Pancreas (tissue), 10 donors: ENCODE results near the gene OR4Q3. TPM values are rescaled to one million over a fixed set of nuclear protein-coding genes. Genes with fewer than 3 reads are reported as not detected.
"Not testable (repeated sequence)": the region's sequence is repeated elsewhere in the genome, so short reads cannot be mapped to it uniquely, and the experiment has no call there.

Experiments
- ATAC-seq, 4 donors: fragments of 200-7000 bp; cut with Tn5 transposase; one replicate each; pipeline versions ENCODE4 v1.8.0 to v1.9.1; 2020; ENCODE audit warnings: mild to moderate bottlenecking in 4 of 4, moderate library complexity in 4 of 4
- DNase-seq, 6 donors: peaks; one replicate each; pipeline ENCODE4 v3.0.0-alpha.2; 2020
- FAIRE-seq: peaks from 2 replicates; lab custom pipeline; 2012; peaks lifted over from hg19 to GRCh38; lab: Jason Lieb, UNC
- H3K27ac ChIP-seq, 4 donors: fragments of 200-600 bp; sonication (generic); 1 replicate in 3 of 4; 2 replicates in 1 of 4; pipeline versions ENCODE4 v1.5.0 to v1.8.0; 2020
- H3K27me3 ChIP-seq, 4 donors: fragments of 200-600 bp; one replicate each; pipeline ENCODE4 v1.8.0; 2021
- H3K36me3 ChIP-seq, 3 donors: fragments of 200-600 bp; sonication (generic) in 1 of 3; one replicate each; pipeline versions ENCODE4 v1.5.0 to v1.8.0; 2020 to 2021
- H3K4me1 ChIP-seq, 3 donors: fragments of 200-600 bp; one replicate each; pipeline ENCODE4 v1.8.0; 2021
- H3K4me3 ChIP-seq, 4 donors: fragments of 200-600 bp; sonication (generic) in 2 of 4; one replicate each; pipeline versions ENCODE4 v1.5.0 to v1.8.0; 2020 to 2021
- H3K9me3 ChIP-seq, 4 donors: fragments of 200-600 bp; one replicate each; pipeline ENCODE4 v1.8.0; 2021
- WGBS, 2 donors: extraction: QIAGEN DNeasy Blood & Tissue Kit; methylation state at CpG; one replicate each; pipeline ENCODE4 v1.1.7; 2013; 5-methylcytosine and 5-hydroxymethylcytosine counted together
- intact Hi-C, 3 donors: fragments of 100-400 bp; cut with DNase I; formaldehyde crosslinking; loops; one replicate each; pipeline versions ENCODE4 v1.11.1 to v1.14.2; 2022
- polyA plus RNA-seq, 2 donors: library from polyadenylated mRNA; stranded (reverse); fragments of 200-250 nt; gene quantifications; one replicate each; pipeline ENCODE4 v1.2.3, GENCODE V29; 2013
- total RNA-seq, 6 donors: library from RNA; stranded (reverse); fragmentation: NEBNext Ultra II Directional in 4 of 6; extraction: Animal tissue kit (Norgen Biotek cat#: 25700) in 4 of 6; gene quantifications; one replicate each; pipeline versions ENCODE4 v1.2.1 to v1.2.4, GENCODE V29; 2021 to 2023
- TF ChIP-seq, protein P1 (sequence below), 4 donors: fragments of 200-600 bp; sonication (generic) in 3 of 4; IDR thresholded peaks; one replicate each; pipeline versions ENCODE4 v1.5.0 to v1.8.0; 2021; ENCODE audit warnings: antibody characterized with exemption in 4 of 4
- donor health status: healthy with polysubstance abuse.
- donor health status: DM: no; HTN: no; CAD: no; lungs with moderate emphysema.
- donor health status: DM: no; HTN: no; CAD: no.
- donor health status: control.
- donor health status: control.
- donor health status: Bipolar disorder and iron deficiency.
- donor health status: DM: yes; HTN: yes; CAD: no.
- donor health status: DM: no; HTN: no; CAD: no.
- donor health status: DM: no; HTN: no; CAD: no.
- donor health status: DM: yes; HTN: yes; CAD: no.

Gene OR4Q3
- total RNA-seq, result not detected
- under 1 TPM in 1 of 2 donors, not detected in 1; 0.09 TPM for polyA plus RNA-seq

DNA sequence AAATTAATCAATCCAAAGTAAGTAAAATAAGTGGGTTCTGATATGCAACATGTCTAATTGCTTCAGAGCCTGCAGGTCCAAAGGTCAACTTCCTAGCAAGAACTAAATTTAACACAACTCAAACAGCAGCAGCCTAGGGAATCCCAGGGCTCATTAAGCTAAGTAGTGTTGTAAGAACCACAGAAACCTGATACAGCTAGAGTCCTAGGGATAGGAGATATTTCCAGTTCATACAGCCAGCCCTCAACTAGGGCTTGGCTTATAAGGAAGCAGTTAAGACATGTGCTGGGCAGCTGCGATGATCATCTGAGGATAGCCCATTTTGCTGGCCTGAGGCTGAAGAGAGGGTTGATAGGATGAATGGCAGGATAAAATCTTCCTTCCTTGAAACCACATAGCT lies at the start of gene OR4Q3:
OR4Q3 (plus strand) TSS at position 316 of the 400 bp plus-strand sequence.
- no peaks in the 10 kb centered on the region for H3K36me3 ChIP-seq
- 73 to 89% methylated on average over 1 of the region's 1 CpG for WGBS, 2 donors
- H3K4me1 ChIP-seq, result no peaks in the 10 kb centered on the region
- TF ChIP-seq, protein P1, sequence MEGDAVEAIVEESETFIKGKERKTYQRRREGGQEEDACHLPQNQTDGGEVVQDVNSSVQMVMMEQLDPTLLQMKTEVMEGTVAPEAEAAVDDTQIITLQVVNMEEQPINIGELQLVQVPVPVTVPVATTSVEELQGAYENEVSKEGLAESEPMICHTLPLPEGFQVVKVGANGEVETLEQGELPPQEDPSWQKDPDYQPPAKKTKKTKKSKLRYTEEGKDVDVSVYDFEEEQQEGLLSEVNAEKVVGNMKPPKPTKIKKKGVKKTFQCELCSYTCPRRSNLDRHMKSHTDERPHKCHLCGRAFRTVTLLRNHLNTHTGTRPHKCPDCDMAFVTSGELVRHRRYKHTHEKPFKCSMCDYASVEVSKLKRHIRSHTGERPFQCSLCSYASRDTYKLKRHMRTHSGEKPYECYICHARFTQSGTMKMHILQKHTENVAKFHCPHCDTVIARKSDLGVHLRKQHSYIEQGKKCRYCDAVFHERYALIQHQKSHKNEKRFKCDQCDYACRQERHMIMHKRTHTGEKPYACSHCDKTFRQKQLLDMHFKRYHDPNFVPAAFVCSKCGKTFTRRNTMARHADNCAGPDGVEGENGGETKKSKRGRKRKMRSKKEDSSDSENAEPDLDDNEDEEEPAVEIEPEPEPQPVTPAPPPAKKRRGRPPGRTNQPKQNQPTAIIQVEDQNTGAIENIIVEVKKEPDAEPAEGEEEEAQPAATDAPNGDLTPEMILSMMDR (IDR thresholded peaks at IDR 0.05), result no peak
- no peaks in the 10 kb centered on the region for H3K27me3 ChIP-seq
- H3K27ac ChIP-seq, result no peak within 1 kb of the TSS
- ATAC-seq (peak in 2 of 4 donors; percentile 64 to 68), FAIRE-seq (no peak), DNase-seq (no peak)
- no peaks in the 10 kb centered on the region for H3K9me3 ChIP-seq
- no peak within 1 kb of the TSS for H3K4me3 ChIP-seq
- intact Hi-C loops, result no loop called here

DNA sequence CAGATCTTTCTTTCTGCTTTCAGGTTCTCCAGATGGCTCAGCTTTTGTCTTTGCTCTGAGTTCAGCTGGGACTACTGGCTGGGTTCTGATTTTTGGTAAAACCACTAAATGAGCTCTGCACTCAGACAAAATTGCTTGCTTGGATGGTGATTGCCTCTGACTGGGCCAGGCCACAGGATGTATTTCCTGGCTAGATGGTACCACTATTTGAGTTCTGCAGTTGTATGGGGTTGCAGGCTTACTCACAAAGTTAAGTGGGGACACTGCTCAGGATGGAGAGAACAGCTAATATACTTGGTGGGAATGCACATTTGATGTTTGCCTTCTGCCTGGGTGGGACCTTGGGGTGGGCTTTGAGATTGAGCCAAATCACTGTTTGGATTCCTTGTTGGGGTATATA lies 14.0 kb upstream of the OR4Q3 start:
- TF ChIP-seq, protein P1 (IDR thresholded peaks at IDR 0.05), result no peak
- Histone ChIP-seq H3K27ac (no peak overlapping the region), H3K9me3 (no peaks in the 10 kb centered on the region), H3K36me3 (no peaks in the 10 kb centered on the region), H3K4me3 (no peak overlapping the region), H3K4me1 (no peaks in the 10 kb centered on the region), H3K27me3 (no peaks in the 10 kb centered on the region)
- ATAC-seq (no peak), FAIRE-seq (no peak), DNase-seq (no peak)
- intact Hi-C loops, result no loop called here

DNA sequence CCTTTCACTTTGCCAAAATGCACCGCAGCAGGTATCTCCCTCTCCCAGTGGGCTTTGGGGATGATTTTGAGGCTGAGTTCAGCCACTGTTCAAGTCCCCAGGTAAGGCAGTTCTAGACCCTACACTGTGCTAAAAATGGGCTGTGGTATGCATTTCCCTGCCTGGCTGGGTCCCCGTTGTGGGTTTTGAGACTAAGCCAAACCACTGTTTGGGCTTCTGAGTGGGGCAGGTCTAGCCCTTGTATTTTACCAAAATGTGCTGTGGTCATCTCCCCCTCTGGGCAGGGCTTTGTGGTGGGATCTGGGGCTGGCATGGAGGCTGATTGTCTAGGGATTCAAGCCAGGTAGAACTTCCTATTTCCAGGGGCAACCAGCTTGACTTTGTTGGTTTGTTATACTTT lies 13.6 kb upstream of the OR4Q3 start:
- WGBS, 2 donors, result 51 to 58% methylated on average over 2 of the region's 2 CpGs
- DNase-seq (peak in 2 of 6 donors; percentile 18 to 34), ATAC-seq (no peak), FAIRE-seq (no peak)
- TF ChIP-seq, protein P1 (IDR thresholded peaks at IDR 0.05), result no peak
- H3K36me3 ChIP-seq, result no peaks in the 10 kb centered on the region
- no peaks in the 10 kb centered on the region for H3K4me1 ChIP-seq
- H3K4me3 ChIP-seq, result no peak overlapping the region
- intact Hi-C loops, result no loop called here
- no peaks in the 10 kb centered on the region for H3K9me3 ChIP-seq
- no peak overlapping the region for H3K27ac ChIP-seq
- no peaks in the 10 kb centered on the region for H3K27me3 ChIP-seq

DNA sequence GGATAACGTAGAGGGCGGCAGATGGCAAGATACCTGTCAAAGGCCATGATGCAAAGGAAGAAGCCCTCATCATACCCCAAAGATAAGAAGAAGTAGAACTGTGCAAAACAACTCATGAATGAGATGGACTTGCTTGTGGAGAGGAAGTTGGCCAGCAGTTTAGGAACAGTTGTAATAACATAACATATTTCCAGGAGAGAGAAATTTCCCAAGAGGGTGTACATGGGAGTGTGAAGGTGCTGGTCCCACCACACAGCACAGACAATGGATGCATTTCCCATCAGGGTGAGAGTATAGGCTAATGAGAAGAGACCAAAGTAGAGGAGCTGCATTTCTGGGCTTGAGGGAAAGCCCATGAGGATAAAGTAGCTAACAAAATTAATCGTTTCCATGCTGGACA lies 9.5 kb upstream of the OR4Q3 start:
- intact Hi-C loops, H3K36me3 ChIP-seq, H3K9me3 ChIP-seq, H3K4me1 ChIP-seq, FAIRE-seq, H3K27ac ChIP-seq, H3K4me3 ChIP-seq, DNase-seq, ATAC-seq, H3K27me3 ChIP-seq: not testable (repeated sequence)
- 47 to 52% methylated on average over 3 of the region's 3 CpGs for WGBS, 2 donors

DNA sequence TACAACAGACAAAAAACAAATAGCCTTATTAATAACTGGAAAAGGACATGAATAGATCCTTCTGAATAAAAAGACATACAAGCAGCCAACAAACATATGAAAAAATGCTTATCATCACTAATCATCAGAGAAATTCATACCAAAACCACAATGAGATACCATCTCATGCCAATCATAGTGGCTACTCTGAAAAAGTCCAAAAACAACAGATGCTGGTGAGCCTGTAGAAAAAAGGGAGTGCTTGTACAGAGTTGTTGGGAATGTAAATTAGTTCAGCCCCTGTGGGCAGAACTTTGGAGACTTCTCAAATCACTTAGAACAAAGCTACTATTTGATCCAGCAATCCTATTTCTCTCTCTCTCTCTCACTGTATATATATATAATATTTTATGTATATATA lies 8.9 kb downstream of the OR4Q3 start:
- DNase-seq, H3K27me3 ChIP-seq, intact Hi-C loops, H3K4me1 ChIP-seq, H3K4me3 ChIP-seq, ATAC-seq, H3K36me3 ChIP-seq, H3K9me3 ChIP-seq, H3K27ac ChIP-seq: not testable (repeated sequence)
- FAIRE-seq, result peak; percentile 53

DNA sequence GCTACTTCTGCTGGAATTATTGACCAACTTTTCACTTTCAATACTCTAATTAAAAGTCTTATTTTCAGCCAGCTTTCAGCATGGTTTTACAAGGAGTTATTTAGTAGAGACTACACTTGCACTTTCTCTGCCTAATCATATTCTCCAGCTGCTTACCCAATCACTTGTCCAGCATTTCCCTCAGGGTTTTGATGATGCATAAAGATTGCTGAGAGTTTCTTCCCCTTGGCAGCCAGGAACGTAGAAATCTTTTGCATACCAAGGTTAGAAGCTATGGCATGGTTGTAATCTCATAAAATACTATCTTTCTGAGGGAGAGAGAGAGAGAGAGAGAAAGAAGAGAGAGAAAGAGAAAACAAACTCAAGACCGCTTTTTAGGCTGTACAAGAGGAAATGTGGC lies 10.8 kb downstream of the OR4Q3 start:
- no peaks in the 10 kb centered on the region for H3K36me3 ChIP-seq
- 28% methylated on average over 2 of the region's 2 CpGs for WGBS, 2 donors
- H3K27ac ChIP-seq, result no peak overlapping the region
- no peak overlapping the region for H3K4me3 ChIP-seq
- no peaks in the 10 kb centered on the region for H3K9me3 ChIP-seq
- ATAC-seq (peak in 1 of 4 donors; percentile 23), FAIRE-seq (no peak), DNase-seq (no peak)
- TF ChIP-seq, protein P1 (IDR thresholded peaks at IDR 0.05), result no peak
- H3K27me3 ChIP-seq, result no peaks in the 10 kb centered on the region
- no peaks in the 10 kb centered on the region for H3K4me1 ChIP-seq
- intact Hi-C loops, result no loop called here

DNA sequence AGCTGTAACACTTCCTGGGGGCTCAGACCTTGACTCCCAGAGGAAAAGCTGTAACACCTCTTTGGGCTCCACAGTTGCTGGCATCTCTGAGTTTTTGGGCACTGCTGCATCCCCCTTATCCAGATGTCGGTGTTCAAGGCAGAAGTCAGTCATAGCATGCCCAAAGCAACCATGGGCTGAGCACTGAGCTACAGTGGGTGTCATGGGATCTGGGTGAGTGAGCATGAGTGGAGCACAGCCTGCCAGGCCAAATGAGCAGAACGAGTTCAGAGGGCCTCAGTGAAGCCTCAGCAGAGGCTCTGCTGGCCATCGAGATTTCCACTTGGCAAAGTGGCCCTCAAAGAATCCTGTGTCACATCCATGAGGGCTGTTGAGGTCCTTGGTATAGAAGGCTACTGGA lies 28.1 kb downstream of the OR4Q3 start:
- 36 to 39% methylated on average over 3 of the region's 3 CpGs for WGBS, 2 donors
- FAIRE-seq, DNase-seq, H3K27me3 ChIP-seq, H3K9me3 ChIP-seq, ATAC-seq, H3K4me3 ChIP-seq, H3K36me3 ChIP-seq, H3K4me1 ChIP-seq, intact Hi-C loops, H3K27ac ChIP-seq: not testable (repeated sequence)
